Esophagus squamous epithelium (tissue), 5 donors: Measurements from ENCODE around the gene CNKSR2. TPM values are rescaled to one million over a fixed set of nuclear protein-coding genes. Genes with fewer than 3 reads are reported as not detected.
A peak's percentile ranks its signal among the peaks of the same experiment; 100 is the strongest.

ENCODE experiments used
- DNase-seq: peaks from one replicate; lab custom pipeline; 2025; lab: John Stamatoyannopoulos, UW
- H3K27ac ChIP-seq, 4 donors: fragments of 200-600 bp; sonication (generic); one replicate each; pipeline ENCODE4 v1.5.1; 2016 to 2019; ENCODE audit warnings: mild to moderate bottlenecking in 1 of 4
- H3K27me3 ChIP-seq, 4 donors: fragments of 200-600 bp; sonication (generic); 1 replicate in 3 of 4; 2 replicates in 1 of 4; pipeline versions ENCODE4 v1.5.1 to v1.6.0; 2017 to 2021; ENCODE audit warnings: antibody characterized with exemption in 1 of 4
- H3K36me3 ChIP-seq, 3 donors: fragments of 200-600 bp; sonication (generic); one replicate each; pipeline ENCODE4 v1.5.1; 2016 to 2019
- H3K4me1 ChIP-seq, 3 donors: fragments of 200-600 bp; sonication (generic); one replicate each; pipeline ENCODE4 v1.5.1; 2017 to 2019
- H3K4me3 ChIP-seq, 4 donors: fragments of 200-600 bp; sonication (generic); 1 replicate in 3 of 4; 2 replicates in 1 of 4; pipeline ENCODE4 v1.5.1; 2016 to 2019; ENCODE audit warnings: mild to moderate bottlenecking in 2 of 4, moderate library complexity in 1 of 4
- H3K9me3 ChIP-seq, 3 donors: fragments of 200-600 bp; sonication (generic); one replicate each; pipeline ENCODE4 v1.5.1; 2016 to 2019
- POLR2A ChIP-seq, 4 donors: fragments of 450-650 bp; IDR thresholded peaks; one replicate each; pipeline ENCODE4 v1.6.1; 2017; ENCODE audit warnings: antibody characterized with exemption in 4 of 4, mild to moderate bottlenecking in 4 of 4, moderate library complexity in 3 of 4
- WGBS, 2 donors: methylation state at CpG; one replicate each; pipeline ENCODE4 v1.1.5; 2018; 5-methylcytosine and 5-hydroxymethylcytosine counted together
- intact Hi-C: fragments of 100-400 bp; cut with DNase I; formaldehyde crosslinking; loops from one replicate; pipeline ENCODE4 v1.15.0; 2022
- total RNA-seq, 4 donors: library from RNA; depleted of rRNA; stranded (reverse); fragments of >200 nt; gene quantifications; one replicate each; pipeline ENCODE4 v1.1.0, GENCODE V29; 2016
- TF ChIP-seq, protein P1 (sequence below), 6 experiments: fragments of 450-650 bp in 4 of 6; fragments of 200-600 bp in 2 of 6; sonication (generic) in 2 of 6; IDR thresholded peaks; one replicate each; pipeline ENCODE4 v1.5.1; 2016 to 2019; ENCODE audit warnings: antibody characterized with exemption in 6 of 6, mild to moderate bottlenecking in 4 of 6, moderate library complexity in 4 of 6
- donor health status: DM: yes; HTN: yes; CAD: no.

The CNKSR2 gene
- total RNA-seq, 4 donors from 2014 or later, result 0.57 to 3.1 TPM; not detected in 2

DNA sequence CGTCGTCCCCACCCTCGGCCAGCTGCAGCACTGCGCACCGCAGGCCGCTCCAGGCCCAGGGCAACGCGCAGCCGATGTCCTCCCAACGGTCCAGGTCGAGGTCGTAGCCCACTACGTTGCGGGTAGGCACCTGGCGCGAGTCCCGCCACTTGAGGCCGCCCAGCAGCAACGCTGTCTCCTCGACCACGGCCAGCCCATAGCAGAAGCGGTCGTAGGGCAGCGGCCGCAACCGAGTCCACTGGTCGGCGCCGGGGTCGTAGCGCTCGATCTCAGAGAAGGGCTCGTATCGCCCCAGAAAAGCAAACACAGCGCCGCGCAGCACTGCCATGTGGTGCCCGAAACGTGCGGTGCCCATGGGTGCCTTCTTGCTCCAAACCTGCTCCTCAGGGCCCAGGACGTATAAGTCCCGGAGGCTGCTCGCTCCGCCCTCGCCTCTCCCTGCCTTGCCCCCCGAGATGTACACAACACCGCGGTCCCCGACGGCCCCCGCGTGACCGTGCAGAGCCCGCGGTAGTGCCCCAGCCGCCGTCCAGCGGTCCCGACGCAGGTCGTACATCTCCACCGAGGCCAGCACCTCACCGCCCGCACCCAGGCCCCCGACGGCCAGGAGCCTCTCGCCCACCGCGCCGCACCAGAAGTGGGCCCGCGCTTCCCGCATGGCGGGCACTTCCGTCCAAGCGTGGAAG is 281.8 kb downstream of the CNKSR2 start:
- TF ChIP-seq, protein P1, sequence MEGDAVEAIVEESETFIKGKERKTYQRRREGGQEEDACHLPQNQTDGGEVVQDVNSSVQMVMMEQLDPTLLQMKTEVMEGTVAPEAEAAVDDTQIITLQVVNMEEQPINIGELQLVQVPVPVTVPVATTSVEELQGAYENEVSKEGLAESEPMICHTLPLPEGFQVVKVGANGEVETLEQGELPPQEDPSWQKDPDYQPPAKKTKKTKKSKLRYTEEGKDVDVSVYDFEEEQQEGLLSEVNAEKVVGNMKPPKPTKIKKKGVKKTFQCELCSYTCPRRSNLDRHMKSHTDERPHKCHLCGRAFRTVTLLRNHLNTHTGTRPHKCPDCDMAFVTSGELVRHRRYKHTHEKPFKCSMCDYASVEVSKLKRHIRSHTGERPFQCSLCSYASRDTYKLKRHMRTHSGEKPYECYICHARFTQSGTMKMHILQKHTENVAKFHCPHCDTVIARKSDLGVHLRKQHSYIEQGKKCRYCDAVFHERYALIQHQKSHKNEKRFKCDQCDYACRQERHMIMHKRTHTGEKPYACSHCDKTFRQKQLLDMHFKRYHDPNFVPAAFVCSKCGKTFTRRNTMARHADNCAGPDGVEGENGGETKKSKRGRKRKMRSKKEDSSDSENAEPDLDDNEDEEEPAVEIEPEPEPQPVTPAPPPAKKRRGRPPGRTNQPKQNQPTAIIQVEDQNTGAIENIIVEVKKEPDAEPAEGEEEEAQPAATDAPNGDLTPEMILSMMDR (IDR thresholded peaks at IDR 0.05), result no peak
- TF ChIP-seq POLR2A (IDR thresholded peaks at IDR 0.05), result no peak
- Histone ChIP-seq H3K36me3 (no peaks in the 10 kb centered on the region), H3K27ac (no peak overlapping the region), H3K27me3 (peaks cover 0 to 31% (median 0%) of the 10 kb centered on the region in 4 donors), H3K4me3 (peak overlapping the region in 1 of 4 donors; percentile 32), H3K4me1 (peaks cover 0 to 9% (median 0%) of the 10 kb centered on the region in 3 donors), H3K9me3 (no peaks in the 10 kb centered on the region)
- WGBS, 2 donors, result 13 to 68% methylated on average over 3 to 22 of the region's 76 CpGs
- intact Hi-C loops, result no loop called here
- DNase-seq, result no peak

DNA sequence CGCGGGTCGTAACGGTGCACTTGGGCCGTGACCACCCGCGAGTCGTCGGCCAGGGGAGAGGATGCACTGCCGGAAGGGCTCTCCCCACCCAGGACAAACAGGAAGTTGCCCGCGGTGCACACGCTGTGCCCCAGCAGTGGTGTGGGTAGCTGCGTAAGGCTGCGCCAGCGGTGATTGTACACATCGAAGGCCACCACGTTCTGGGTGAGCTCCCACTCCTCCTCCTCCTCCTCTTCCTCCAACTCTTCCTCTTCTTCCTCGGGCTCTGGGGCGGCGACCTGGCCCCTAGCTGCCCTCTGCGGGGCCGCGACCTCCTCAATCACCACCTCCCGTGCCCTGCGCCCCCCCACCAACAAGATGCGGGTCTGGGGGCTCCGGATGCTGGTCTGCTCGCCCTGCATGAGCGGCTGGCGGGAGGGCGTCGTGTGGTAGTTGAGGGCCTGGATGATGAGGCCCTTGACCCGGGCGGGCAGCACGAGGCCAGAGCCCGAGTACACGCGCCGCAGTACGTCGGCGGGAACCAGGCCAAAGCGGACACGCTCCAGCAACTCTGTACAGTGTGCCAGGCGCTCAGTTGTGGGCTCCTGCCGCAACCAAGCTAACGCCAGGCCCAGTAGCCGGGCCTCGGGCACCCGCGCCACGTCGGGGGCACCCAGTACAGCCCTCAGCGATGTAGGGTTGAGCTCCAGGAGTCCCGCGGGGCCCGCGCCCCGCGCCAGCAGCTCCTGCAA is 282.5 kb downstream of the CNKSR2 start:
- Histone ChIP-seq H3K27me3 (peaks cover 0 to 31% (median 0%) of the 10 kb centered on the region in 4 donors), H3K27ac (no peak overlapping the region), H3K9me3 (no peaks in the 10 kb centered on the region), H3K4me1 (peaks cover 0 to 9% (median 0%) of the 10 kb centered on the region in 3 donors), H3K4me3 (peak overlapping the region in 1 of 4 donors; percentile 32), H3K36me3 (no peaks in the 10 kb centered on the region)
- WGBS, 2 donors, result 59% methylated on average over 13 of the region's 61 CpGs; no CpG with 5 or more reads in 1 of the 2 donors
- no peak for DNase-seq
- TF ChIP-seq, protein P1 (IDR thresholded peaks at IDR 0.05), result no peak
- TF ChIP-seq POLR2A (IDR thresholded peaks at IDR 0.05), result no peak
- intact Hi-C loops, result no loop called here

DNA sequence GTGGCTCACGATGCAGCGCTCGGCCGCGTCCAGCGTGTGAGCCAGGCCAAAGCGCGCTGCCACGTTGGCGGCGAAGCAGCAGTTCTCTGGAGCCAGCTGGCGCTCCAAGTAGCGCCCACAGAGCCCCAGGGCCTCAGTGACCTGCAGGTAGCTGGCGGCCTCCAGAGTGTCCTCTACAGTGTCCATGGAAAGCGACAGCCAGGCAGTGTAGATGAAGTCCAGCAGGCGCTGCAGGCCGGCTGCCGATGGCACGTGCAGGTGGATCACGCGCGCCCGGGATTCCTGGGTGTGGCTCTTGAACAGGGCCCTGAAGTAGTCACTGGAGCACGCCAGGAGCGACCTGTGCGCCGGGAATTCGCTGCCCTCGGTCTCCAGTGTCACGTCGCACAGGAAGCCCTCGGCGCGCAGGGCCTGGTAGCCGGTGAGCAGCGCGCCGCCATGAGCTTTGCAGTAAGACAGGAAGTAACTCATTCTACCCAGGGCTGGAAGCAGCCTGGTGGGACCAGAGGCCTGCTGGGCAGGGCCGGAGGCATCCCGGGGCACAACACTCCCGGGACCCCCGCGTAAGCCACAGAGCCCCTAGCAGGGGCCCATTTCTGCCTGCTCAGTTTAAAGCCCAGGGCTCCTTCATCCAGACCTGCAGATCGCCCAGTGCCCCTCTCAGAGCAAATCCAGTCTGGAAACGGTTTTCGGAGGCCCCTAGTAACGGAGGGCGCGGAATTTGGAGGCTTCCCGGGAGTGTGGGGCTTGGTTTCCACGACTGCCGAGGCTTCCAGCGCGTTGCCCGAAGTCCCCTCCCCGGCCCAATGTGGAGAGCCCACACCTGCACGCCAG is 283.3 kb downstream of the CNKSR2 start:
- peak overlapping the region in 2 of 4 donors; percentile 24 to 38 for H3K4me3 ChIP-seq
- no CpG with 5 or more reads among the region's 57 CpGs for WGBS, 2 donors
- no peaks in the 10 kb centered on the region for H3K9me3 ChIP-seq
- TF ChIP-seq POLR2A (IDR thresholded peaks at IDR 0.05), result no peak
- TF ChIP-seq, protein P1 (IDR thresholded peaks at IDR 0.05), result no peak
- intact Hi-C loops, result no loop called here
- peaks cover 0 to 31% (median 0%) of the 10 kb centered on the region in 4 donors for H3K27me3 ChIP-seq
- H3K4me1 ChIP-seq, result peaks cover 0 to 9% (median 0%) of the 10 kb centered on the region in 3 donors
- H3K36me3 ChIP-seq, result no peaks in the 10 kb centered on the region
- H3K27ac ChIP-seq, result no peak overlapping the region
- DNase-seq, result no peak

GRCh38 chrX:21658152-21658737 is 284.0 kb downstream of the CNKSR2 start, which contains the start of gene KLHL34:
KLHL34 (minus strand) TSS chrX:21658330; CDS start chrX:21657788, 542 bp downstream.
- no peak for DNase-seq
- intact Hi-C loops, result no loop called here
- TF ChIP-seq, protein P1 (IDR thresholded peaks at IDR 0.05), result no peak
- TF ChIP-seq POLR2A (IDR thresholded peaks at IDR 0.05), result no peak
- Histone ChIP-seq H3K27me3 (peaks cover 0 to 31% (median 0%) of the 10 kb centered on the region in 4 donors), H3K27ac (no peak within 1 kb of the TSS), H3K4me1 (peaks cover 0 to 9% (median 0%) of the 10 kb centered on the region in 3 donors), H3K4me3 (peak within 1 kb of the TSS in 2 of 4 donors; percentile 24 to 38), H3K36me3 (no peaks in the 10 kb centered on the region), H3K9me3 (no peaks in the 10 kb centered on the region)
- WGBS, 2 donors, result 90% methylated on average over 3 of the region's 60 CpGs; no CpG with 5 or more reads in 1 of the 2 donors
